AG04449 (cell line): ENCODE measurements around the gene SV2B.

ENCODE experiments used
- CTCF ChIA-PET: fragments of 350-600 bp; formaldehyde crosslinking; extraction: SDS; loops from one replicate; lab custom pipeline; 2021; ENCODE audit warnings: antibody characterized with exemption; lab: Yijun Ruan, JAX
- POLR2A ChIA-PET: fragments of 400-600, 350-600 bp; formaldehyde crosslinking; extraction: SDS; loops from one replicate; lab custom pipeline; 2020; ENCODE audit warnings: antibody characterized with exemption, inconsistent platforms; lab: Yijun Ruan, JAX
- DNase-seq: peaks from one replicate; pipeline ENCODE4 v3.0.0-alpha.2; 2010; ENCODE audit warnings: low read depth, low spot score
- H3K4me3 ChIP-seq: 2 replicates; pipeline ENCODE4 v1.5.1; 2011; ENCODE audit warnings: low read depth, mild to moderate bottlenecking, control low read depth, low read length
- TF ChIP-seq, protein P1 (sequence below): IDR thresholded peaks from one replicate; pipeline ENCODE4 v1.5.1; 2011; ENCODE audit warnings: mild to moderate bottlenecking, moderate library complexity, low read length, control low read depth, inconsistent platforms; ENCODE audit not compliant: insufficient read depth; ENCODE audit errors: missing control alignments

The SV2B gene

GRCh38 chr15:91150502-91151160 lies 50.6 kb downstream of the SV2B start:
- POLR2A ChIA-PET = no interaction called here
- H3K4me3 ChIP-seq = no peak overlapping the region
- CTCF ChIA-PET = no interaction called here
- DNase-seq = no peak
- TF ChIP-seq, protein P1, sequence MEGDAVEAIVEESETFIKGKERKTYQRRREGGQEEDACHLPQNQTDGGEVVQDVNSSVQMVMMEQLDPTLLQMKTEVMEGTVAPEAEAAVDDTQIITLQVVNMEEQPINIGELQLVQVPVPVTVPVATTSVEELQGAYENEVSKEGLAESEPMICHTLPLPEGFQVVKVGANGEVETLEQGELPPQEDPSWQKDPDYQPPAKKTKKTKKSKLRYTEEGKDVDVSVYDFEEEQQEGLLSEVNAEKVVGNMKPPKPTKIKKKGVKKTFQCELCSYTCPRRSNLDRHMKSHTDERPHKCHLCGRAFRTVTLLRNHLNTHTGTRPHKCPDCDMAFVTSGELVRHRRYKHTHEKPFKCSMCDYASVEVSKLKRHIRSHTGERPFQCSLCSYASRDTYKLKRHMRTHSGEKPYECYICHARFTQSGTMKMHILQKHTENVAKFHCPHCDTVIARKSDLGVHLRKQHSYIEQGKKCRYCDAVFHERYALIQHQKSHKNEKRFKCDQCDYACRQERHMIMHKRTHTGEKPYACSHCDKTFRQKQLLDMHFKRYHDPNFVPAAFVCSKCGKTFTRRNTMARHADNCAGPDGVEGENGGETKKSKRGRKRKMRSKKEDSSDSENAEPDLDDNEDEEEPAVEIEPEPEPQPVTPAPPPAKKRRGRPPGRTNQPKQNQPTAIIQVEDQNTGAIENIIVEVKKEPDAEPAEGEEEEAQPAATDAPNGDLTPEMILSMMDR = no peak

DNA sequence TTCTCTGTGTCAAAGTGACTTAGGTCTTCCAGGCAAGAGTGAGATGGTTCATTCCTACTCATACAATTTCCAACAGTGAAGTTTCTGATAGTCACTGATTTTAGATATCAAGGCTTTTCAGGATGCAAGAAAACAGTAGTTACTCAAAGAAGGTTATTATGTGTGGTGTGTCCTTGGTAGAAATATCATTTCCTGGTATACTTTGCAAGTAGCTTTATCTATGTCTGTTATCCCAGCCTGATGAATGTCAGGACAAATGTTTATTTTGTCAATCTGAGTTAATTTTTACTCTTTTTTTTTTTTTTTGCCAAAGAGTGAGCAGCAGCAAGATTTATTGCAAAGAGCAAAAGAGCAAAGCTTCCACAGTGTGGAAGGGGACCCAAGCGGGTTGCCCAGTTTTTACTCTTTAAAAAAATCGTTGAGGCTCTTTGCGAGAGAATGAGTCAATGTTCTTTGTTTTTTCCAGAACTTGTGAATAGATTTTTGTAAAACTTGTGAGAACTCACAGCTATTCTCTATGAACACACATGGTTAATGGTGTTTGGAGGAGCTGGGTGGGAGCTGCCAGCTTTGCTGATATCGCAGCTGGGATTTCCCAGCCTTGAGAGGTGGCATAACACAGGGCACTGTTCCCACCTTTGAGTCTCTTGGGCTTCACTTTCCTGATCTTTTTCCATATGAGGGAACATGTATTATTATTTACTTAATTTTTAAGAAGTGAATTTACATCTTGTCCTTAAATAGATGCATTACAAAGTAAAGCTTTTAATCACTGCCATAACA lies 51.9 kb downstream of the SV2B start:
- POLR2A ChIA-PET = no interaction called here
- TF ChIP-seq, protein P1 = no peak

GRCh38 chr15:91152896-91153581 lies 53.0 kb downstream of the SV2B start:
- ChIA-PET CTCF (no interaction called here), POLR2A (no interaction called here)
- no peak for DNase-seq
- H3K4me3 ChIP-seq = no peak overlapping the region
- TF ChIP-seq, protein P1 = no peak

More for the DNA sequence above, 51.9 kb downstream of the SV2B start:
- CTCF ChIA-PET = no interaction called here
- DNase-seq = no peak
- H3K4me3 ChIP-seq = no peak overlapping the region

DNA sequence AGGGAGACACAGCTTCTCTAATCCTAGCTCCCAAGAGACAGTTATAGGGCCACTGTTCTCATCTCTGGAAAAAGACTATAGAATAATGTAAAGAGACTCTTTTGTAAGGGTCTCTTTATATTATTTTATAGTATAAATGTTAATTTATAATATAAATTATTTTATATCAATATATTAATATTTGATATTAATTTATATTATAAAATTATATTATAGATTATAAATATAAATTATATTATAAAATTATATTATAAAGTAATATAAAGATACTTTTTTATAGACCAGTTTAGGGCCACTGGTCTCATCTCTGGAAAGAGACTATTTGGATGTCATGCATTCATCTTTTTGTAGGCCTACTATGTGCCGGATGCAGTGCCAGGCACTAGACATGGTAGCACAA lies 53.9 kb downstream of the SV2B start:
- POLR2A ChIA-PET = no interaction called here

GRCh38 chr15:91156175-91156726 lies 56.2 kb downstream of the SV2B start:
- POLR2A ChIA-PET = no interaction called here
- TF ChIP-seq, protein P1 = no peak
- DNase-seq = no peak
- CTCF ChIA-PET = no interaction called here
- no peak overlapping the region for H3K4me3 ChIP-seq

More for the DNA sequence above, 53.9 kb downstream of the SV2B start:
- no peak overlapping the region for H3K4me3 ChIP-seq
- CTCF ChIA-PET = no interaction called here
- DNase-seq = no peak
- TF ChIP-seq, protein P1 = no peak
